Measurements from ENCODE around the gene GPA33. TPM values are rescaled to one million over a fixed set of nuclear protein-coding genes. Genes with fewer than 3 reads are reported as not detected.
A peak's percentile ranks its signal among the peaks of the same experiment; 100 is the strongest.
"Not testable (repeated sequence)": the region's sequence is repeated elsewhere in the genome, so short reads cannot be mapped to it uniquely, and the experiment has no call there.

Gene GPA33
- total RNA-seq, 1 experiment from 2014 or later, result 0.02 TPM

DNA sequence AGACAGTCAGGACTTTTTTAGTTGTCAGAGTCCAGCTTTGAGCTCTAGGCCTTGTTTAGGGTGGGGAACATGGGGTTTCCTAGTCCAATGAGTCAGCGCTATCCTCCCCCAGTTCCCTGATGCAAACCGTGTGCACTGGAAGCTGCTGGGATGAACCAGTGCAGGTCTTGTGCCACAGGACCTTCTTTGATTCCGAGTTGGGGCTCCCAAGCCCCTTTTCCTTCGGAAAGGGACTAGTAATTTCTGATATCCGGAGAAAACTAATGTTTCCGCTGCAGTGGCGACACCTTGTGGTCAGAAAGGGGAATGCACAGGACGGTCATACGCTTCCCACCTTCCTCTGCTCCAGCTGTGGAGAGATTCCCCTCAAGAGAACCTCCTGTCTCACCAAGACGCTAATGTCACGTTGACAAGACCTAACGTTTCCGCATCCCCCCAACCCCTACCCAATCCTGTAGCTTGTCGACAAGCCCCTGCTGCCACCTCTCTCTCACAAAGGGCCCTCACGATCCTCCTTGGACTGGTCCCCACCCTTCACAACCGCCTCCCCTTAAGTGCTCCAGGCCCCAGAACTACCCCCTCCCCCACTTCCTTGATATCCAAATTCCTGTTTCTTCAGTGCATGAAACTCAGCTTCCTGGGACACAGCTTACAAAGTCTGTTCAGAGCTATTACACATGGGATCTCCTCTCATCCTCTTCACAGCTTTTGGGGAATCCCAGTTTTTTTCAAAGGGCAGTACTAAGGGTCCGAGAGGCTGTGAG lies 30.9 kb downstream of the GPA33 start:
- peak; percentile 71 for DNase-seq (ENCODE audit: low read depth)

GRCh38 chr1:167057241-167057688 lies 32.9 kb downstream of the GPA33 start:
- peak; percentile 77 for DNase-seq (ENCODE audit: low read depth)

GRCh38 chr1:167056529-167057231 lies 33.5 kb downstream of the GPA33 start:
- DNase-seq (ENCODE audit: low read depth), result no peak

DNA sequence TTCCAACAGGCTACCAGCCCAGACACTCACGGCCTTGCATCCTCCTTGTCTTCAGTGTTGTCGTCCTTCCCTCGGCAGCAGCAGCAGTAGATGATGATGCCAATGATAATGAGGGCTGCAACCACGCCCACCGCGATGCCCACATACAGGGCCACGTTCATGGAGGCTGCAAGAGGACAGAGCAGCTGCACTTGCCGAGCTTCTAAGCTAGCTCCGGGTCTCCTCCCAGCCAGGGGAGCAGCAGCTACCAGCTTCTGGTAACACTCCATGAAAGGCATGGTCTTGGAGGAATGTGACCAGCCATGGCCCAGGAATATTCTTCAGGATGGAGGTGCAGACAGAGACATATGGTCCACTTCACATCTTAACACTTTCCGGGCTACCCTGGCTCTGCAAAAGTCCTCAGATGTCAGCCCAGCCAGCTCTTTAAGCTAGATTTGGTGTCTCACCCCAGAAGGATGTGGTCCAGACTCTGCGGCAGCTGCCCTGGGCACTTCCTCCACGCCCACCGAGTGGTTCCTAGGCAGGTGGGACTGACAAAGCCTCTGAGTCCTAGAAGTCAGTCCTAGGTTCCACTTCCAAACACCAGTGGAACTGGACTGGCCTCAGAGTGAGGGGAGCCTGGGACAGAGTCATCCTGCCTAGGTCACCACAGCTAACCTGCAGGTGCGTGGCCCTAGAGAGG lies 35.1 kb downstream of the GPA33 start:
- DNase-seq (ENCODE audit: low read depth), result peak; percentile 30

GRCh38 chr1:167054531-167054930 lies 35.6 kb downstream of the GPA33 start:
- peak; percentile 75 for DNase-seq (ENCODE audit: low read depth)

DNA sequence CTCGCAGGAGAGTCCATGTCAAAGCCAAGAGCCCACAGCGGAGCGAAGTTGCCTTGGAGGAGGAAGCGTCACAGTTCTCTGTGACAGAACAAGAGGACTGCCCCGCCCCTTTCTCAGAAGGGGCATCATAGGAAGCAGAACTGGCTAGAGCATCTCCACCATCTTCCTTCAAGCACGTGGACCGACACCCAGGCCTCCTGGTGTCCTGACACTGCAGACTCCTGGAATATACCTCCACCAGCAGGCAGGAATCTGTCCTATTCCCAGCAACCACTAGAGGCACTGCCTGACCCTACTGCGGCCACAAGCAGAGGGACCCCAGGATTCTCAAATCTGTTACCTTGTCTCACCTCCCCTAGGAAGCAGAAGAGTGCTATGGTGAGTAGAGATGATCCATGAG lies 37.8 kb downstream of the GPA33 start:
- DNase-seq (ENCODE audit: low read depth), result no peak

GRCh38 chr1:167051907-167052306 lies 38.3 kb downstream of the GPA33 start:
- DNase-seq (ENCODE audit: low read depth), result no peak

GRCh38 chr1:167043752-167044488 lies 46.3 kb downstream of the GPA33 start:
- DNase-seq (ENCODE audit: low read depth), result peak; percentile 83

DNA sequence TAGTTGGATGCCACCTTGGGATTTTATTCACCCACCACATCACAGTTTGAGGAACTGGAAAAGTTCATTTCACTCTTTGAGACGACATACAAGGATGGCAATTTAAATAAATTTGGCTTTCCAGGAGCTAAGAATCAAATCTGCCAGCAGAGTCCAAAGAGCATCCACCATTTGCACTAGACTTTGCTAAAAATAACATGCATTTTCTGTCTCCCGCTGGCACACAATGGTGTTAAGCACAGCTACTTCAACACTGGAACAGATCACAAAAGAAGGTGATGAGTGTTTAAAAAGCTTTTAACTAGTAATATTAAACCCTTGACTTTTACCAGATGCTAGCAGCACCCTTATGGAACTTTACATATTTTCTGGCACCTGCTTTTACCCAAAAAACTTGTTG lies 56.5 kb downstream of the GPA33 start:
- DNase-seq (ENCODE audit: low read depth), result no peak

- DNase-seq (ENCODE audit: low read depth), result not testable (repeated sequence)
These were observed 60.6 kb downstream of the GPA33 start for GRCh38 chr1:167029553-167029952.

GRCh38 chr1:167022384-167022783 lies 67.8 kb downstream of the GPA33 start:
- no peak for DNase-seq (ENCODE audit: low read depth)

DNA sequence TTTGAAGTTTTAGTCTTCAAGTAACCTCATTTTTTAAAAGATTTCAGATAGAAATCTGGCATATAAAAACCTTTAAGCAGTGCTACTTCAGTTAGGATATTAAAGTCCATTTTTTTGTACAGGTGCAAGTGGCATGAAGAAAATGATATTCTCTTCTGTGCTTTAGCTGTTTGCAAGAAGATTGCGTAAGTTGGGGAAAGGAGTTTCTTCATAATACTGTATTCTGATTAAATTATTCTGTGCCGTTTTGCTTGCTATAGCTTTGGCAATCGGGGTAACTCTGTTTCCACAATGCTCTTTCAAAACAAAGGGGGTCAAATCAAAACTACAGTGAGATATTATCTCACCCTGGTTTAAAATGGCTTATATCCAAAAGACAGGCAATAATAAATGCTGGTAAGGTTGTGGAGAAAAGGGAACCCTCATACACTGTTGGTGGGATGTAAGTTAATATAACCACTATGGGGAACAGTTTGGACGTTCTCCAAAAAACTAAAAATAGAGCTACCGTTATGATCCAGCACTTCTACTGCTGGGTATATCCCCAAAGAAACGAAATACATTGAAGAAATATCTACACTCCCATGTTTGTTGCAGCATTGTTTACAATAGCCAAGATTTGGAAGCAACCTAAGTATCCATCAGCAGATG lies 74.0 kb downstream of the GPA33 start:
- DNase-seq (ENCODE audit: low read depth), result no peak

GRCh38 chr1:167013108-167013929 lies 76.9 kb downstream of the GPA33 start:
- no peak for DNase-seq (ENCODE audit: low read depth)

- no peak for DNase-seq (ENCODE audit: low read depth)
These were observed 77.6 kb downstream of the GPA33 start for GRCh38 chr1:167012570-167012969.

- no peak for DNase-seq (ENCODE audit: low read depth)
These were observed 78.5 kb downstream of the GPA33 start for GRCh38 chr1:167011560-167012191.

- no peak for DNase-seq (ENCODE audit: low read depth)
These were observed 86.5 kb downstream of the GPA33 start for GRCh38 chr1:167003711-167004110.

Measured in M059J (cell line).